ENCODE data around the gene PCOLCE2. TPM values are rescaled to one million over a fixed set of nuclear protein-coding genes. Genes with fewer than 3 reads are reported as not detected.
A peak's percentile ranks its signal among the peaks of the same experiment; 100 is the strongest.

PCOLCE2 gene
- 1 to 10 TPM; 6.5 to 7.7 (median 6.9) TPM for polyA plus RNA-seq (ENCODE audit: insufficient read length in 3 of 3)
- long read RNA-seq, donor 1, partial matches to known transcripts = 90 of 91 reads
- long read RNA-seq, donor 1, other reads (novel, unspliced or antisense) = 0 of 91 reads
- long read RNA-seq, donor 2, partial matches to known transcripts = 0 of 3 reads
- long read RNA-seq, donor 2, other reads (novel, unspliced or antisense) = 0 of 3 reads
- long read RNA-seq, donor 3, partial matches to known transcripts = 0 of 2 reads
- long read RNA-seq, donor 3, other reads (novel, unspliced or antisense) = 0 of 2 reads
- long read RNA-seq, donor 4 = 0 reads
- long read RNA-seq, donor 5 = 0 reads
- long read RNA-seq, donor 6, partial matches to known transcripts = 0 of 1 reads
- long read RNA-seq, donor 6, other reads (novel, unspliced or antisense) = 0 of 1 reads
- long read RNA-seq, donor 7, partial matches to known transcripts = 0 of 1 reads
- long read RNA-seq, donor 7, other reads (novel, unspliced or antisense) = 0 of 1 reads
- long read RNA-seq, donor 8, partial matches to known transcripts = 0 of 3 reads
- long read RNA-seq, donor 8, other reads (novel, unspliced or antisense) = 0 of 3 reads
- long read RNA-seq, donor 9, partial matches to known transcripts = 0 of 2 reads
- long read RNA-seq, donor 9, other reads (novel, unspliced or antisense) = 0 of 2 reads
- long read RNA-seq, donor 10, partial matches to known transcripts = 0 of 4 reads
- long read RNA-seq, donor 10, other reads (novel, unspliced or antisense) = 0 of 4 reads
- long read RNA-seq, donor 11 = 0 reads
- long read RNA-seq, donor 12, partial matches to known transcripts = 27 of 49 reads
- long read RNA-seq, donor 12, other reads (novel, unspliced or antisense) = 22 of 49 reads
- long read RNA-seq, donor 13, partial matches to known transcripts = 0 of 2 reads
- long read RNA-seq, donor 13, other reads (novel, unspliced or antisense) = 0 of 2 reads
- long read RNA-seq, donor 14 = 0 reads
- long read RNA-seq, donor 15 = 0 reads
- long read RNA-seq, donor 16, partial matches to known transcripts = 0 of 2 reads
- long read RNA-seq, donor 16, other reads (novel, unspliced or antisense) = 0 of 2 reads

- DNase-seq (ENCODE audit: extremely low read depth in 1 of 11, low read depth in 9 of 11, low spot score in 4 of 11) = peak in 8 of 11 donors; percentile 14 to 41 (median 28)
Measured at GRCh38 chr3:142888481-142889211, at the start of gene PCOLCE2. Gene PCOLCE2, minus strand, starts transcription at chr3:142889083. Its CDS starts 187 bp downstream, at chr3:142888896.

GRCh38 chr3:142935963-142936362 is 47.1 kb upstream of the PCOLCE2 start:
- DNase-seq (ENCODE audit: extremely low read depth in 1 of 11, low read depth in 9 of 11, low spot score in 4 of 11) = no peak

- DNase-seq (ENCODE audit: extremely low read depth in 1 of 11, low read depth in 9 of 11, low spot score in 4 of 11) = no peak
Measured at GRCh38 chr3:142934887-142935269, 46.0 kb upstream of the PCOLCE2 start.

- DNase-seq (ENCODE audit: extremely low read depth in 1 of 11, low read depth in 9 of 11, low spot score in 4 of 11) = no peak
Measured at GRCh38 chr3:142934128-142934886, 45.4 kb upstream of the PCOLCE2 start.

- no peak for DNase-seq (ENCODE audit: extremely low read depth in 1 of 11, low read depth in 9 of 11, low spot score in 4 of 11)
Measured at GRCh38 chr3:142931222-142931621, 42.3 kb upstream of the PCOLCE2 start.

GRCh38 chr3:142930463-142930862 is 41.6 kb upstream of the PCOLCE2 start:
- no peak for DNase-seq (ENCODE audit: extremely low read depth in 1 of 11, low read depth in 9 of 11, low spot score in 4 of 11)

GRCh38 chr3:142929890-142930289 is 41.0 kb upstream of the PCOLCE2 start:
- no peak for DNase-seq (ENCODE audit: extremely low read depth in 1 of 11, low read depth in 9 of 11, low spot score in 4 of 11)

- no peak for DNase-seq (ENCODE audit: extremely low read depth in 1 of 11, low read depth in 9 of 11, low spot score in 4 of 11)
Measured at GRCh38 chr3:142929109-142929508, 40.2 kb upstream of the PCOLCE2 start.

GRCh38 chr3:142926368-142926944 is 37.6 kb upstream of the PCOLCE2 start:
- DNase-seq (ENCODE audit: extremely low read depth in 1 of 11, low read depth in 9 of 11, low spot score in 4 of 11) = no peak

- no peak for DNase-seq (ENCODE audit: extremely low read depth in 1 of 11, low read depth in 9 of 11, low spot score in 4 of 11)
Measured at GRCh38 chr3:142925140-142925539, 36.3 kb upstream of the PCOLCE2 start.

- no peak for DNase-seq (ENCODE audit: extremely low read depth in 1 of 11, low read depth in 9 of 11, low spot score in 4 of 11)
Measured at GRCh38 chr3:142923694-142924093, 34.8 kb upstream of the PCOLCE2 start.

- DNase-seq (ENCODE audit: extremely low read depth in 1 of 11, low read depth in 9 of 11, low spot score in 4 of 11) = no peak
Measured at GRCh38 chr3:142916605-142917004, 27.7 kb upstream of the PCOLCE2 start.

GRCh38 chr3:142915636-142916035 is 26.8 kb upstream of the PCOLCE2 start:
- DNase-seq (ENCODE audit: extremely low read depth in 1 of 11, low read depth in 9 of 11, low spot score in 4 of 11) = no peak

- no peak for DNase-seq (ENCODE audit: extremely low read depth in 1 of 11, low read depth in 9 of 11, low spot score in 4 of 11)
Measured at GRCh38 chr3:142914286-142914811, 25.5 kb upstream of the PCOLCE2 start.

- no peak for DNase-seq (ENCODE audit: extremely low read depth in 1 of 11, low read depth in 9 of 11, low spot score in 4 of 11)
Measured at GRCh38 chr3:142913432-142913831, 24.5 kb upstream of the PCOLCE2 start.

- no peak for DNase-seq (ENCODE audit: extremely low read depth in 1 of 11, low read depth in 9 of 11, low spot score in 4 of 11)
Measured at GRCh38 chr3:142912402-142913172, 23.7 kb upstream of the PCOLCE2 start.

- DNase-seq (ENCODE audit: extremely low read depth in 1 of 11, low read depth in 9 of 11, low spot score in 4 of 11) = no peak
Measured at GRCh38 chr3:142910280-142910679, 21.4 kb upstream of the PCOLCE2 start.
